ENCODE data around the gene CTPS2. TPM values are rescaled to one million over a fixed set of nuclear protein-coding genes. Genes with fewer than 3 reads are reported as not detected.
"Not testable (repeated sequence)": the region's sequence is repeated elsewhere in the genome, so short reads cannot be mapped to it uniquely, and the experiment has no call there.

Gene CTPS2
- total RNA-seq, 6 experiments from 2014 or later: 5.1 to 7.3 (median 6.5) TPM

DNA sequence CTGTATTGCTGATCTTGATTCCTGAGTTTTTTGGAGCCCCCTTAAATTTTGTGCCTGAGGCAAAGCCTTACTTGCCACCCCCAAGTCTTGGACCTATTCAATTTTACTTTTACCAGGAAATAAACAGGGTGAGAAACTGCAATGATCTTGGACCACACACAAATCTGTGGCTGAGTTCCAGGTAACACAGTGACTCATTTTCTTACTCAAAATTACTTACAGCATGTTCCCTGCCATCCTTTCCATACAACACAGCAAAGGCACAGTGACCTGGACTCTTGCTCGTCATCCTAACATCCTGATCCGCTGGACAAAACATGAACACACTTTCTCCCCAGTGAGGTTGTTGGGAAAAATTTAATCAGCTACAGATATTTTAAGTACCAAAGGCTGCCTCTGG, 123.3 kb downstream of the CTPS2 start:
- H3K27me3 Mint-ChIP-seq (ENCODE audit: insufficient read depth): no peaks in the 10 kb centered on the region
- no peak overlapping the region for H3K4me3 Mint-ChIP-seq
- H3K27ac Mint-ChIP-seq: peak overlapping the region; percentile 43
- peaks cover 11% of the 10 kb centered on the region; the same call in 1 of the 2 replicates for H3K36me3 Mint-ChIP-seq (ENCODE audit: low read depth)
- no peaks in the 10 kb centered on the region for H3K9me3 Mint-ChIP-seq
- H3K4me1 Mint-ChIP-seq (ENCODE audit: low read depth): peaks cover 32% of the 10 kb centered on the region
- peak; percentile 16 for DNase-seq
- TF ChIP-seq, protein P1, sequence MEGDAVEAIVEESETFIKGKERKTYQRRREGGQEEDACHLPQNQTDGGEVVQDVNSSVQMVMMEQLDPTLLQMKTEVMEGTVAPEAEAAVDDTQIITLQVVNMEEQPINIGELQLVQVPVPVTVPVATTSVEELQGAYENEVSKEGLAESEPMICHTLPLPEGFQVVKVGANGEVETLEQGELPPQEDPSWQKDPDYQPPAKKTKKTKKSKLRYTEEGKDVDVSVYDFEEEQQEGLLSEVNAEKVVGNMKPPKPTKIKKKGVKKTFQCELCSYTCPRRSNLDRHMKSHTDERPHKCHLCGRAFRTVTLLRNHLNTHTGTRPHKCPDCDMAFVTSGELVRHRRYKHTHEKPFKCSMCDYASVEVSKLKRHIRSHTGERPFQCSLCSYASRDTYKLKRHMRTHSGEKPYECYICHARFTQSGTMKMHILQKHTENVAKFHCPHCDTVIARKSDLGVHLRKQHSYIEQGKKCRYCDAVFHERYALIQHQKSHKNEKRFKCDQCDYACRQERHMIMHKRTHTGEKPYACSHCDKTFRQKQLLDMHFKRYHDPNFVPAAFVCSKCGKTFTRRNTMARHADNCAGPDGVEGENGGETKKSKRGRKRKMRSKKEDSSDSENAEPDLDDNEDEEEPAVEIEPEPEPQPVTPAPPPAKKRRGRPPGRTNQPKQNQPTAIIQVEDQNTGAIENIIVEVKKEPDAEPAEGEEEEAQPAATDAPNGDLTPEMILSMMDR (IDR thresholded peaks at IDR 0.05): no peak

GRCh38 chrX:16588266-16588665, 124.2 kb downstream of the CTPS2 start:
- peaks cover 15% of the 10 kb centered on the region; the same call in 1 of the 2 replicates for H3K36me3 Mint-ChIP-seq (ENCODE audit: low read depth)
- TF ChIP-seq, protein P1 (IDR thresholded peaks at IDR 0.05): no peak
- peaks cover 32% of the 10 kb centered on the region for H3K4me1 Mint-ChIP-seq (ENCODE audit: low read depth)
- H3K9me3 Mint-ChIP-seq: no peaks in the 10 kb centered on the region
- no peak overlapping the region for H3K4me3 Mint-ChIP-seq
- no peaks in the 10 kb centered on the region for H3K27me3 Mint-ChIP-seq (ENCODE audit: insufficient read depth)
- DNase-seq: no peak
- no peak overlapping the region for H3K27ac Mint-ChIP-seq

DNA sequence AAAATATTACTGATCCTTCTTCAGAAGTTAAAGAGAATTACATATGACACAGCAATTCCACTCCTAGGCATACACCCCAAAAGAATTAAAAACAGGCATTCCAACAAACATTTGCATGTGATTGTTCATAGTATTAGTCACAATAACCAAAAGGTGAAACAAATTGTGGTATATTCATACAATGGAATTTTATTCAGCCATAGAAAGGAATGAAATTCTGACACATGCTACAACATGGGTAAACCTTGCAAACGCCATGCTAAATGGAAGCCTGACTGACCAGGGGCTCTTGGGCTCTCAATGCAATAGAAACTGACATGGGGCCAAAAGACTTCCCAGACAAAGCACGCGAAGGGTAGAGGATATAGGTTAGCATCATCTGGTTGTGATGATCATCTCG, 124.6 kb downstream of the CTPS2 start:
- Mint-ChIP-seq H3K9me3 (no peaks in the 10 kb centered on the region), H3K4me3 (no peak overlapping the region), H3K27me3 (ENCODE audit: insufficient read depth) (no peaks in the 10 kb centered on the region), H3K4me1 (ENCODE audit: low read depth) (peaks cover 32% of the 10 kb centered on the region), H3K27ac (no peak overlapping the region), H3K36me3 (ENCODE audit: low read depth) (peaks cover 18% of the 10 kb centered on the region; the same call in 1 of the 2 replicates)
- TF ChIP-seq, protein P1 (IDR thresholded peaks at IDR 0.05): no peak
- no peak for DNase-seq

DNA sequence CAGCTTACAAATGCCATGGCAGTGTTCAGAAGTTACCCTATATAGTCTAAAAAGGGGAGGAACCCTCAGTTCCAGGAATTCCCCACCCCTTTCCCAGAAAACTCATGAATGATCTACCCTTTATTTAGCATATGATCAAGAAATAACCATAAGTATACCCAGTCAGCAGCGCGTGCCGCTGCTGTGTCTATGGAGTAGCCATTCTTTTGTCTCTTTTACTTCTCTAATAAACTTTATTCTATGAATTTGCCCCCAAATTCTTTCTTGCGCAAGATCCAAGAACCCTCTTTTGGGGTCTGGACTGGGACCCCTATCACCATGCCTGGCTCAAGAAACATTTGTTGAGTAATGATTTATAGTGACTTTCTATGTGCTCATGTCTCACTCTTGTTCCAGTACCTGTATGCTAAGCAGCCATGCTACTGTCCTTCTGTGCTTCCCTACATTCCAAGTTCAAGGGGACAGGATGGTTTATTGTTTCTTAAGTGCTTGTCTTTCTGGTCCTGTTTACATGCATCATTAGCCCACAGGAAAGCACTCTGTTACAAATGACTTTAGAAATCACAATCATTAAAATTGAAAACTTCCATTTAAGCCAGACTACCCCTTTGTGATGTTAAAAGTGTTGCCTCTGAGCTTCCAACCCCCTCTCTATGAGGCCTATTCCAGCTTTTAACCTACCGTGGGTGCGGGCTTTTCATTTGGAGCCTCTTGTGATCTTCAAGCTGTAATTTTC, 125.9 kb downstream of the CTPS2 start:
- peaks cover 32% of the 10 kb centered on the region for H3K4me1 Mint-ChIP-seq (ENCODE audit: low read depth)
- peaks cover 20% of the 10 kb centered on the region; the same call in 1 of the 2 replicates for H3K36me3 Mint-ChIP-seq (ENCODE audit: low read depth)
- H3K4me3 Mint-ChIP-seq: no peak overlapping the region
- H3K9me3 Mint-ChIP-seq: no peaks in the 10 kb centered on the region
- TF ChIP-seq, protein P1 (IDR thresholded peaks at IDR 0.05): no peak
- H3K27me3 Mint-ChIP-seq (ENCODE audit: insufficient read depth): no peaks in the 10 kb centered on the region
- no peak for DNase-seq
- H3K27ac Mint-ChIP-seq: no peak overlapping the region

DNA sequence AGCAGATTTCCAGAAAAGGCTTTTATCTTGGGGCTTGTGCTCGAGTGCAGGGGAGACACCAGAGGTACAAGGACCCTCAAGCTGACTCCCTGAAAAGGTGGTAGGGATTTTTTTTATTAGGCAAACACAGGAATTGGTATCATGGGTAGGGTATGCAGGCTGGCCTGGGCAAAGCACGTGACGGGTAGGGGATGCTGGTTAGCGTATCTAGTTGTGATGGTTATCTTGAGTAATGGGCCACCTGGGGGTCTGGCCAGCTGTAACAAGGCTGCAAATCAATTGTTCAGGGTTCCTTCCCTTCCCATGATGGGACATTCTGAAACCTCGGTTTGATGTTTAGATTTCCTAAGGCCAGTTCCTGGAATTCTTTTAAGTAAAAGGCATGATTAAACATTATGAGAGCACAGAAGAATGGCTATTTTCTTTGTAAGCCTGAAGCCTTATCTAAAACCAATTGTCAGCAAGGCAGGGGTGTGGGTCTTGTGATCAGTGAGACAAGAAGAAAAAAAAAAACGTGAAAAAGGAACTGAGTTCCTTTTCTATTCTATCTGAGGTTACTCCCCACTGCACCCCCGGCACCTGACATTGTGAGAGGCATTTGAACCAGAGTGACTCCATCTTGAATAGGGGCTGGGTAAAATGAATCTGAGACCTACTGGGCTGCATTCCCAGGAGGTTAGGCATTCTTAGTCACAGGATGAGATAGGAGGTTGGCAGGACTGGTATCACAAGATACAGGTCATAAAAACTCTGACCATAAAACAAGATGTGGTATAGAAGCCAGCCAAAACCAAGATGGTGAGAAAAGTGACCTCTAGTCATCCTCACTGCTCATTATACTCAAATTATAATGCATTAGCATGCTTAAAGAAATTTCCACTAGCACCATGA, 126.7 kb downstream of the CTPS2 start:
- no peaks in the 10 kb centered on the region for H3K27me3 Mint-ChIP-seq (ENCODE audit: insufficient read depth)
- no peak overlapping the region for H3K27ac Mint-ChIP-seq
- peaks cover 32% of the 10 kb centered on the region for H3K4me1 Mint-ChIP-seq (ENCODE audit: low read depth)
- peaks cover 14% of the 10 kb centered on the region; the same call in 1 of the 2 replicates for H3K36me3 Mint-ChIP-seq (ENCODE audit: low read depth)
- H3K9me3 Mint-ChIP-seq: no peaks in the 10 kb centered on the region
- H3K4me3 Mint-ChIP-seq: no peak overlapping the region
- TF ChIP-seq, protein P1 (IDR thresholded peaks at IDR 0.05): no peak
- no peak for DNase-seq

DNA sequence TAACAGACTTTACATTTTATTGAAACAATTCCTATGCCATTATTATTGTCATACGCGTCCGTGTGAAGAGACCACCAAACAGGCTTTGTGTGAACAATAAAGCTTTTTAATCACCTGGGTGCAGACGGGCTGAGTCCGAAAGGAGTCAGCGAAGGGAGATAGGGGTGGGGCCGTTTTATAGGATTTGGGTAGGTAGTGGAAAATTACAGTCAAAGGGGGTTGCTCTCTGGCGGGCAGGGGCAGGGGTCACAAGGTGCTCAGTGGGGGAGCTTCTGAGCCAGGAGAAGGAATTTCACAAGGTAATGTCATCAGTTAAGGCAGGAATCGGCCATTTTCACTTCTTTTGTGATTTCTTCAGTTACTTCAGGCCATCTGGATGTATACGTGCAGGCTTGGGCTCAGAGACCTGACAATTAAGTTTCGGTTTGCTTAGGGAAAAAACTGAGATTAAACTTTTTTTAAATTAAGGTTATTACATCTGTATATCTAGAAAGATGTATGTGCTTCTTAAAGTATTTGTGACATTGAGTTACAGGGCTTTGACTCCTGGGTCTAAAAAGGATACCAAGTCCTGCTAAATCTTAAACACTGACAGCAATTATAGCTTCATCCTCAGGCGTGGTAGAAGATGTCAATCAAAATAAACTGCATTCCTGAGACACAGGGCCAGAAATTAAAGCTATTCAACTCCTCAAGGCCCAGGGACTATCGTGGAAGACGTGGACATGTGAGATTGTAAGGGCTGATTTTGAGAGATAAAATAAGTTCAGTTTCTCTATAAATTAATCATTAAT, 132.3 kb downstream of the CTPS2 start:
- H3K4me3 Mint-ChIP-seq; H3K27ac Mint-ChIP-seq; H3K9me3 Mint-ChIP-seq; H3K27me3 Mint-ChIP-seq (ENCODE audit: insufficient read depth); DNase-seq: not testable (repeated sequence)
- Mint-ChIP-seq H3K4me1 (ENCODE audit: low read depth) (peaks cover 11% of the 10 kb centered on the region), H3K36me3 (ENCODE audit: low read depth) (0 out of 2 replicates have a peak, but pooled peaks cover 11% of the 10 kb centered on the region)

All from HFFc6 (cell line).